A549 (cell line): ENCODE data around the gene TWIST1. TPM values are rescaled to one million over a fixed set of nuclear protein-coding genes. Genes with fewer than 3 reads are reported as not detected.
A peak's percentile ranks its signal among the peaks of the same experiment; 100 is the strongest.

ENCODE experiments used
- ATAC-seq, 2 experiments: fragments of 200-7000 bp in 1 of 2; fragments of >200 bp in 1 of 2; cut with Nextera tagmentation in 1 of 2; cut with Tn5 transposase in 1 of 2; 3 replicates each; pipeline versions ENCODE4 v1.8.0 to v1.9.1; 2018 to 2020; ENCODE audit warnings: mild to moderate bottlenecking in 1 of 2, moderate library complexity in 1 of 2
- CTCF ChIA-PET: fragments of 300-600 bp; sonication (Branson Sonifier 250); formaldehyde crosslinking; extraction: SDS; loops from one replicate; lab custom pipeline; 2021; ENCODE audit warnings: antibody characterized with exemption, inconsistent platforms; lab: Yijun Ruan, JAX
- POLR2A ChIA-PET: fragments of 350-600 bp; formaldehyde crosslinking; extraction: SDS; loops from one replicate; lab custom pipeline; 2021; ENCODE audit warnings: antibody characterized with exemption, inconsistent platforms; lab: Yijun Ruan, JAX
- DNase-seq, 2 experiments: peaks; one replicate each; pipeline versions ENCODE4 v3.0.0 to v3.0.0-alpha.2; 2011 to 2016; ENCODE audit warnings: low read depth in 1 of 2, low spot score in 1 of 2
- FAIRE-seq: peaks from 2 replicates; lab custom pipeline; 2011; peaks lifted over from hg19 to GRCh38; lab: Jason Lieb, UNC
- H3K27ac ChIP-seq, 2 experiments: fragments of >200 bp; sonication (Bioruptor Twin); formaldehyde crosslinking; 3 replicates each; pipeline ENCODE4 v1.5.1; 2016 to 2017
- H3K4me1 ChIP-seq: fragments of >200 bp; sonication (Bioruptor Twin); formaldehyde crosslinking; 3 replicates; pipeline ENCODE4 v1.6.1; 2016
- H3K4me2 ChIP-seq: fragments of >200 bp; sonication (Bioruptor Twin); formaldehyde crosslinking; 3 replicates; pipeline ENCODE4 v1.6.1; 2016
- H3K4me3 ChIP-seq: fragments of >200 bp; sonication (Bioruptor Twin); formaldehyde crosslinking; 3 replicates; pipeline ENCODE4 v1.5.1; 2016
- H3K9me3 ChIP-seq: fragments of >200 bp; sonication (Bioruptor Twin); formaldehyde crosslinking; 3 replicates; pipeline ENCODE4 v1.6.1; 2016
- CBX8 ChIP-seq: fragments of 200-600 bp; sonication (generic); IDR thresholded peaks from 2 replicates; pipeline ENCODE4 v1.6.1; 2016
- CEBPB ChIP-seq, 2 experiments: fragments of >200 bp in 1 of 2; sonication (Bioruptor Twin) in 1 of 2; formaldehyde crosslinking in 1 of 2; IDR thresholded peaks; 2 replicates each; pipeline ENCODE4 v1.6.1; 2012 to 2016
- CHD4 ChIP-seq: fragments of 200-600 bp; sonication (generic); IDR thresholded peaks from 2 replicates; pipeline ENCODE4 v1.6.1; 2016; ENCODE audit warnings: antibody characterized with exemption, mild to moderate bottlenecking, borderline replicate concordance
- EHF ChIP-seq: fragments of 250-450 bp; sonication (Bioruptor Pico); IDR thresholded peaks from 2 replicates; pipeline ENCODE4 v1.5.0; 2020; ENCODE audit warnings: mild to moderate bottlenecking
- EHMT2 ChIP-seq: fragments of 200-600 bp; sonication (generic); IDR thresholded peaks from 2 replicates; pipeline ENCODE4 v1.6.1; 2016; ENCODE audit warnings: antibody characterized with exemption, low read depth, mild to moderate bottlenecking, moderate library complexity
- EP300 ChIP-seq, 2 experiments: fragments of >200 bp; sonication (Bioruptor Twin); formaldehyde crosslinking; IDR thresholded peaks; 2 replicates in 1 of 2; 3 replicates in 1 of 2; pipeline ENCODE4 v1.6.1; 2016 to 2017
- ESRRA ChIP-seq: fragments of 150-350 bp; IDR thresholded peaks from 2 replicates; pipeline ENCODE4 v1.6.1; 2014; ENCODE audit warnings: mild to moderate bottlenecking, low read length, borderline replicate concordance
- HDAC2 ChIP-seq: fragments of 200-600 bp; sonication (generic); IDR thresholded peaks from 2 replicates; pipeline ENCODE4 v1.6.1; 2016
- JUNB ChIP-seq: fragments of >200 bp; sonication (Bioruptor Twin); formaldehyde crosslinking; IDR thresholded peaks from 2 replicates; pipeline ENCODE4 v1.6.1; 2016
- KDM1A ChIP-seq: fragments of 200-600 bp; sonication (generic); IDR thresholded peaks from 2 replicates; pipeline ENCODE4 v1.6.1; 2016; ENCODE audit warnings: low read depth, mild to moderate bottlenecking
- NFE2L2 ChIP-seq: fragments of 150-350 bp; conservative IDR thresholded peaks from 2 replicates; pipeline ENCODE4 v1.6.1; 2014; ENCODE audit warnings: low read length
- NR3C1 ChIP-seq: fragments of >200 bp; sonication (Bioruptor Twin); formaldehyde crosslinking; IDR thresholded peaks from 3 replicates; pipeline ENCODE4 v1.6.1; 2017
- POLR2A ChIP-seq: IDR thresholded peaks from 2 replicates; pipeline ENCODE4 v1.6.1; 2012; ENCODE audit warnings: mild to moderate bottlenecking, low read length
- POLR2AphosphoS2 ChIP-seq: conservative IDR thresholded peaks from 2 replicates; pipeline ENCODE4 v1.6.1; 2012; ENCODE audit warnings: low read length, improper control_type of control experiment, inconsistent platforms
- RAD21 ChIP-seq, 2 experiments: fragments of >200 bp in 1 of 2; sonication (Bioruptor Twin) in 1 of 2; formaldehyde crosslinking in 1 of 2; IDR thresholded peaks in 1 of 2; conservative IDR thresholded peaks in 1 of 2; 2 replicates in 1 of 2; 3 replicates in 1 of 2; pipeline ENCODE4 v1.6.1; 2012 to 2018; ENCODE audit warnings: inconsistent platforms in 1 of 2
- RNF2 ChIP-seq: fragments of 200-600 bp; sonication (generic); IDR thresholded peaks from 2 replicates; pipeline ENCODE4 v1.6.1; 2016; ENCODE audit warnings: low read depth, mild to moderate bottlenecking, antibody characterized with exemption, moderate library complexity, borderline replicate concordance
- SMC3 ChIP-seq: fragments of >200 bp; sonication (Bioruptor Twin); formaldehyde crosslinking; IDR thresholded peaks from 3 replicates; pipeline ENCODE4 v1.6.1; 2018; ENCODE audit warnings: inconsistent platforms
- TFCP2L1 ChIP-seq: fragments of 250-450 bp; sonication (Bioruptor Pico); IDR thresholded peaks from 2 replicates; pipeline ENCODE4 v1.5.0; 2021; ENCODE audit warnings: mild to moderate bottlenecking
- ZSCAN20 ChIP-seq: fragments of 250-450 bp; sonication (Bioruptor Pico); IDR thresholded peaks from 2 replicates; pipeline ENCODE4 v1.8.0; 2022; ENCODE audit warnings: mild to moderate bottlenecking, moderate library complexity
- WGBS: methylation state at CpG from one replicate; pipeline ENCODE4 v1.1.6; 2017; ENCODE audit errors: missing lambda C conversion rate; 5-methylcytosine and 5-hydroxymethylcytosine counted together
- polyA plus RNA-seq, 4 experiments: library from polyadenylated mRNA; depleted of rRNA in 3 of 4; stranded (reverse); fragments of >200 nt; fragmentation: RNase III in 1 of 4; extraction: RNeasy Plus Mini Kit Qiagen cat#74134 plus additional on column Dnase treatment in 1 of 4; gene quantifications; 2 replicates in 3 of 4; 3 replicates in 1 of 4; pipeline ENCODE4 v1.2.3, GENCODE V29; 2011 to 2017
- TF ChIP-seq, protein P1 (sequence below): fragments of 150-350 bp; IDR thresholded peaks from 2 replicates; pipeline ENCODE4 v1.6.1; 2014; ENCODE audit warnings: low read depth, mild to moderate bottlenecking, low read length
- TF ChIP-seq, protein P2 (sequence below): IDR thresholded peaks from 2 replicates; pipeline ENCODE4 v1.6.1; 2012
- TF ChIP-seq, protein P3 (sequence below): IDR thresholded peaks from 2 replicates; pipeline ENCODE4 v1.6.1; 2012; ENCODE audit warnings: low read depth, borderline replicate concordance
- TF ChIP-seq, protein P4 (sequence below): fragments of >200 bp; sonication (Bioruptor Twin); formaldehyde crosslinking; IDR thresholded peaks from 3 replicates; pipeline ENCODE4 v1.5.1; 2016

Gene TWIST1
- polyA plus RNA-seq, 2 of the 4 experiments (the other 2 are of a cell fraction), result 0.61 to 1.3 TPM

DNA sequence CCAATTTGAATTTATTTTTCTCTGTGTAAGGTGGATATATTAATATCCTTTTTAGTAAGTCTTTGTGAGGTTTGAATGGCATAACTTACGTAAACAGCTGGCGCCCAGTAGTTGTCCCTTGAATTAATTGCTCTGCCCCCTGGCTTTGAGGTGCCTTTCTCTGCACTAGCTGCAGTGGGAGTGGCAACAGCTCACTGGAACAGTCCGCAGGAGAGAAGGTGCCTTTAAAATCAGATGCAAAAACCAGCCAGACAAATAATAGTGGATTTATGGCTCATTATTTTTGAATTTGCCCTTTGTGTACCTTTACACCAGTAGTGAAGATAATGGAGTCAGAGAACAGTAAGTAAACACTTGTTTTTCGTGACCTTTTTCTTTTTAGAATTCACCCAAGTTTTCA, 16.0 kb upstream of the TWIST1 start:
- H3K4me2 ChIP-seq, result no peak overlapping the region
- no peaks in the 10 kb centered on the region for H3K4me1 ChIP-seq
- ATAC-seq, result no peak
- CTCF ChIA-PET, result interaction anchor here (1.9 kb wide), 1 partner anchor 11 kb away, joined by 6 read pairs; no protein-coding TSS in a partner anchor
- WGBS, result 25% methylated on average over 4 of the region's 4 CpGs
- TF ChIP-seq EP300 (IDR thresholded peaks at IDR 0.05), result no peak
- no peak for TF ChIP-seq EHF
- TF ChIP-seq KDM1A, result no peak
- TF ChIP-seq, protein P1, sequence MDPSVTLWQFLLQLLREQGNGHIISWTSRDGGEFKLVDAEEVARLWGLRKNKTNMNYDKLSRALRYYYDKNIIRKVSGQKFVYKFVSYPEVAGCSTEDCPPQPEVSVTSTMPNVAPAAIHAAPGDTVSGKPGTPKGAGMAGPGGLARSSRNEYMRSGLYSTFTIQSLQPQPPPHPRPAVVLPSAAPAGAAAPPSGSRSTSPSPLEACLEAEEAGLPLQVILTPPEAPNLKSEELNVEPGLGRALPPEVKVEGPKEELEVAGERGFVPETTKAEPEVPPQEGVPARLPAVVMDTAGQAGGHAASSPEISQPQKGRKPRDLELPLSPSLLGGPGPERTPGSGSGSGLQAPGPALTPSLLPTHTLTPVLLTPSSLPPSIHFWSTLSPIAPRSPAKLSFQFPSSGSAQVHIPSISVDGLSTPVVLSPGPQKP, result no peak
- TF ChIP-seq POLR2AphosphoS2, result no peak
- TF ChIP-seq, all 56 proteins: peak for 0
- H3K9me3 ChIP-seq, result no peaks in the 10 kb centered on the region
- no peak for FAIRE-seq
- POLR2A ChIA-PET, result no interaction called here
- H3K27ac ChIP-seq, result no peak overlapping the region
- DNase-seq, result no peak
- no peak overlapping the region for H3K4me3 ChIP-seq

DNA sequence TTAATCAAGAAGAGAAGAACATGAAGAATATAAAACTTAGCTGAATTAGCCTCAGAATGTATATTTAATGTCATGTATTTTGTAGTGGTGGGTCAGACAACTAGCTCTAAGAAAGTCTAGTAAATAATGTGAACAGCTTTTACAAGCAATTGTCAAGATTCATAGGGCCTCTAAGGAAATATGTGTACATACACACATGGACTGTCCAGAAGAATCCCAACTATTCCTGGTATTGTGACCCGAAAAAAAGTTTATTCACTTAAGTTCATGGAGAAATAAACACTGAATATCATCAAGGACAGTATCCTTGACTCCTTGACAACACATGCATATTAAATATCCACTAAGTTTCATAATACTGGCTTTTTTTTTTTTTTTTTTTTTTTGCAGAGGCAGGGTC, 11.4 kb upstream of the TWIST1 start:
- 0% methylated on average over 1 of the region's 1 CpG for WGBS
- Histone ChIP-seq H3K4me1 (no peaks in the 10 kb centered on the region), H3K9me3 (no peaks in the 10 kb centered on the region), H3K4me2 (no peak overlapping the region)
- ATAC-seq (no peak), FAIRE-seq (no peak), DNase-seq (no peak)
- CTCF ChIA-PET, result no interaction called here
- POLR2A ChIA-PET, result no interaction called here
- TF ChIP-seq NR3C1 (no peak), POLR2AphosphoS2 (no peak), CHD4 (no peak), POLR2A (no peak), KDM1A (no peak), JUNB (no peak), ZSCAN20 (CRISPR knock-in tag) (no peak), RNF2 (no peak), CEBPB (IDR thresholded peaks at IDR 0.05) (no peak), TFCP2L1 (CRISPR knock-in tag) (no peak), CBX8 (no peak), ESRRA (no peak), HDAC2 (no peak)
- TF ChIP-seq, protein P2, sequence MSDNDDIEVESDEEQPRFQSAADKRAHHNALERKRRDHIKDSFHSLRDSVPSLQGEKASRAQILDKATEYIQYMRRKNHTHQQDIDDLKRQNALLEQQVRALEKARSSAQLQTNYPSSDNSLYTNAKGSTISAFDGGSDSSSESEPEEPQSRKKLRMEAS, result no peak
- TF ChIP-seq, protein P1, result no peak
- TF ChIP-seq, all 56 proteins: peak for 0
- Histone ChIP-seq H3K4me3 (no peak overlapping the region), H3K27ac (no peak overlapping the region)

DNA sequence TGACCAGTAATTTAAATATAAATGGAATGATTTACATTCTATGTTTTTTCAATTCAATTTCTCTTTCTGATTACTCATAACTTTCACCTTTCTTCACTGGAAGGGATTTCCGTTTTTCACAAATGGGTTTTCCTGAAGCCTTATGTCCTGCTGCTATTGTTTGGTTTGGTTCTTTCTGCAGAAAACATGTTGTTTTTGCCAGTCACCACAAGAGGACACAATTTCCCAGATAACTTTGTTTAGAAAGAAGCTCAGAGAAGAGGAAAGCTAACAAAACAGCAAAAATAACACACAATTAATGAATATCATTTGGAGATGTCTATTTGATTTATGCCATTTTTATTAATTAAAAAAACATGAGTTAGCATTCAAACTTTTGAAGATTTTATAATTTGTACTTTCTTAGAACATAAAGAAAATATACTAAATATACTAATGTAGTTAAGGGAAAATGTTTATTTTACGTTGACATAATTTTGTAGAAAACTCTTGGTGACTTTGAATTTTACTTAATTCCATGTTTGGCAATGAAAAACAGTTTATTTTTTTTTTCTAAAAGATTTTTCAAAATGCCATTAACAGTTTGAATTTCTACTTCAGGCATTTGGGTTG, 4.6 kb upstream of the TWIST1 start:
- Histone ChIP-seq H3K4me3 (no peak overlapping the region), H3K9me3 (no peaks in the 10 kb centered on the region), H3K27ac (no peak overlapping the region)
- DNase-seq (peak; percentile 23 to 47), ATAC-seq (no peak)
- POLR2A ChIA-PET, result interaction anchor here (0.5 to 1.1 kb wide), 3 partner anchors 469 to 1618 kb away, joined by 3 to 6 read pairs (median 3); partner anchors contain the start of gene POLR1F
- CTCF ChIA-PET, result interaction anchor here (0.6 to 4.7 kb wide), 25 partner anchors 11 to 764 kb away, joined by 3 to 25 read pairs (median 4); partner anchors contain the start of gene FERD3L
- 30% methylated on average over 2 of the region's 2 CpGs for WGBS
- peak; percentile 73 for TF ChIP-seq SMC3
- TF ChIP-seq, protein P3, sequence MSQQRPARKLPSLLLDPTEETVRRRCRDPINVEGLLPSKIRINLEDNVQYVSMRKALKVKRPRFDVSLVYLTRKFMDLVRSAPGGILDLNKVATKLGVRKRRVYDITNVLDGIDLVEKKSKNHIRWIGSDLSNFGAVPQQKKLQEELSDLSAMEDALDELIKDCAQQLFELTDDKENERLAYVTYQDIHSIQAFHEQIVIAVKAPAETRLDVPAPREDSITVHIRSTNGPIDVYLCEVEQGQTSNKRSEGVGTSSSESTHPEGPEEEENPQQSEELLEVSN, result no peak
- peak; percentile 66 to 79; a peak in 4 of 5 replicates for TF ChIP-seq RAD21 (conservative IDR thresholded peaks at IDR 0.05 in 1 of 2, IDR thresholded peaks at IDR 0.05 in 1 of 2)
- TF ChIP-seq, protein P4, sequence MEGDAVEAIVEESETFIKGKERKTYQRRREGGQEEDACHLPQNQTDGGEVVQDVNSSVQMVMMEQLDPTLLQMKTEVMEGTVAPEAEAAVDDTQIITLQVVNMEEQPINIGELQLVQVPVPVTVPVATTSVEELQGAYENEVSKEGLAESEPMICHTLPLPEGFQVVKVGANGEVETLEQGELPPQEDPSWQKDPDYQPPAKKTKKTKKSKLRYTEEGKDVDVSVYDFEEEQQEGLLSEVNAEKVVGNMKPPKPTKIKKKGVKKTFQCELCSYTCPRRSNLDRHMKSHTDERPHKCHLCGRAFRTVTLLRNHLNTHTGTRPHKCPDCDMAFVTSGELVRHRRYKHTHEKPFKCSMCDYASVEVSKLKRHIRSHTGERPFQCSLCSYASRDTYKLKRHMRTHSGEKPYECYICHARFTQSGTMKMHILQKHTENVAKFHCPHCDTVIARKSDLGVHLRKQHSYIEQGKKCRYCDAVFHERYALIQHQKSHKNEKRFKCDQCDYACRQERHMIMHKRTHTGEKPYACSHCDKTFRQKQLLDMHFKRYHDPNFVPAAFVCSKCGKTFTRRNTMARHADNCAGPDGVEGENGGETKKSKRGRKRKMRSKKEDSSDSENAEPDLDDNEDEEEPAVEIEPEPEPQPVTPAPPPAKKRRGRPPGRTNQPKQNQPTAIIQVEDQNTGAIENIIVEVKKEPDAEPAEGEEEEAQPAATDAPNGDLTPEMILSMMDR, result peak; percentile 71
- 0 out of 2 replicates have a peak, but pooled peaks have one; percentile 14 for TF ChIP-seq NFE2L2
- TF ChIP-seq EHMT2, result no peak
- TF ChIP-seq, all 56 proteins: peak for 4
- Histone ChIP-seq H3K4me1 (no peaks in the 10 kb centered on the region), H3K4me2 (no peak overlapping the region)
- no peak for FAIRE-seq
